OCI-LY1 (cell line): Measurements from ENCODE around the gene CDKN2B-AS1.

Experiments used
- CTCF ChIP-seq: fragments of 200-600 bp; sonication (generic), shearing (Covaris generic); IDR thresholded peaks from 2 replicates; pipeline ENCODE4 v1.5.1; 2017; ENCODE audit warnings: mild to moderate bottlenecking, antibody characterized with exemption, low read length, moderate library complexity, mixed read lengths
- EZH2 ChIP-seq: fragments of 200-600 bp; sonication (generic), shearing (Covaris generic); IDR thresholded peaks from 2 replicates; pipeline ENCODE4 v1.8.0; 2017; ENCODE audit warnings: borderline replicate concordance, mixed run types, mild to moderate bottlenecking, antibody characterized with exemption, low read length, moderate library complexity, mixed read lengths

GRCh38 chr9:22073349-22073748, 78.8 kb downstream of the CDKN2B-AS1 start:
- TF ChIP-seq CTCF: no peak
- TF ChIP-seq EZH2: no peak
